H9 (cell line): Measurements from ENCODE around the gene IDI2. TPM values are rescaled to one million over a fixed set of nuclear protein-coding genes. Genes with fewer than 3 reads are reported as not detected.

Experiments used
- DNase-seq: peaks from one replicate; pipeline ENCODE4 v3.0.0-alpha.2; 2017
- H2AFZ ChIP-seq: one replicate; pipeline ENCODE4 v1.6.1; 2013; ENCODE audit warnings: mild to moderate bottlenecking, low read length, control low read depth, moderate library complexity
- H2AK5ac ChIP-seq: 2 replicates; pipeline ENCODE4 v1.6.1; 2013; ENCODE audit warnings: low read length, control low read depth, mixed read lengths; ENCODE audit not compliant: insufficient read length
- H2BK120ac ChIP-seq: one replicate; pipeline ENCODE4 v1.6.1; 2013; ENCODE audit warnings: low read depth, mild to moderate bottlenecking, low read length, control low read depth, inconsistent platforms; ENCODE audit not compliant: poor library complexity, severe bottlenecking
- H2BK12ac ChIP-seq: 2 replicates; pipeline ENCODE4 v1.6.1; 2013; ENCODE audit warnings: low read length, control low read depth, mixed read lengths, low read depth; ENCODE audit not compliant: insufficient read length
- H2BK15ac ChIP-seq: 2 replicates; pipeline ENCODE4 v1.6.1; 2013; ENCODE audit warnings: low read depth, low read length, control low read depth
- H2BK20ac ChIP-seq: one replicate; pipeline ENCODE4 v1.6.1; 2013; ENCODE audit warnings: low read depth, mild to moderate bottlenecking, low read length, control low read depth, inconsistent platforms; ENCODE audit not compliant: poor library complexity, severe bottlenecking
- H2BK5ac ChIP-seq: 2 replicates; pipeline ENCODE4 v1.6.1; 2013; ENCODE audit warnings: low read length, control low read depth, mixed read lengths; ENCODE audit not compliant: insufficient read length
- H3K14ac ChIP-seq: 2 replicates; pipeline ENCODE4 v1.6.1; 2013; ENCODE audit warnings: low read length, control low read depth; ENCODE audit not compliant: insufficient read depth
- H3K18ac ChIP-seq: 2 replicates; pipeline ENCODE4 v1.6.1; 2013; ENCODE audit warnings: low read depth, mild to moderate bottlenecking, mixed read lengths, low read length, control low read depth; ENCODE audit not compliant: insufficient read length
- H3K23ac ChIP-seq: 2 replicates; pipeline ENCODE4 v1.6.1; 2013; ENCODE audit warnings: low read length, control low read depth, mixed read lengths, low read depth; ENCODE audit not compliant: insufficient read length
- H3K23me2 ChIP-seq: 2 replicates; pipeline ENCODE4 v1.6.1; 2013; ENCODE audit warnings: low read depth, mild to moderate bottlenecking, mixed read lengths, low read length, control low read depth; ENCODE audit not compliant: insufficient read length, poor library complexity, severe bottlenecking
- H3K27ac ChIP-seq: 2 replicates; pipeline ENCODE4 v1.5.1; 2013; ENCODE audit warnings: low read length, control low read depth, mixed read lengths, low read depth; ENCODE audit not compliant: insufficient read length
- H3K27me3 ChIP-seq: 2 replicates; pipeline ENCODE4 v1.6.1; 2013; ENCODE audit warnings: low read length, control low read depth, inconsistent platforms; ENCODE audit not compliant: insufficient read depth
- H3K4ac ChIP-seq: 2 replicates; pipeline ENCODE4 v1.6.1; 2013; ENCODE audit warnings: low read depth, mild to moderate bottlenecking, control low read depth, inconsistent platforms, low read length, moderate library complexity
- H3K4me1 ChIP-seq: 2 replicates; pipeline ENCODE4 v1.6.1; 2013; ENCODE audit warnings: low read length, control low read depth, inconsistent platforms; ENCODE audit not compliant: insufficient read depth
- H3K4me2 ChIP-seq: 2 replicates; pipeline ENCODE4 v1.6.1; 2013; ENCODE audit warnings: low read length, control low read depth, mixed read lengths; ENCODE audit not compliant: insufficient read length, insufficient read depth
- H3K56ac ChIP-seq: 2 replicates; pipeline ENCODE4 v1.6.1; 2013; ENCODE audit warnings: low read depth, mild to moderate bottlenecking, mixed read lengths, low read length, control low read depth; ENCODE audit not compliant: insufficient read length
- H3K79me1 ChIP-seq: 2 replicates; pipeline ENCODE4 v1.6.1; 2013; ENCODE audit warnings: low read depth, mild to moderate bottlenecking, moderate library complexity, low read length, control low read depth, inconsistent platforms; ENCODE audit not compliant: insufficient read depth, poor library complexity, severe bottlenecking
- H3K79me2 ChIP-seq: 2 replicates; pipeline ENCODE4 v1.6.1; 2013; ENCODE audit warnings: low read length, control low read depth, inconsistent platforms; ENCODE audit not compliant: insufficient read depth
- H3K9ac ChIP-seq: 2 replicates; pipeline ENCODE4 v1.6.1; 2013; ENCODE audit warnings: low read length, control low read depth, mixed read lengths; ENCODE audit not compliant: insufficient read length; ENCODE audit errors: extremely low read depth
- H3K9me3 ChIP-seq: one replicate; pipeline ENCODE4 v1.6.1; 2013; ENCODE audit warnings: low read depth, low read length, inconsistent platforms; ENCODE audit not compliant: control insufficient read depth
- H3T11ph ChIP-seq: one replicate; pipeline ENCODE4 v1.6.1; 2013; ENCODE audit warnings: mild to moderate bottlenecking, low read length, control low read depth, inconsistent platforms
- H4K20me1 ChIP-seq: one replicate; pipeline ENCODE4 v1.6.1; 2013; ENCODE audit not compliant: control insufficient read depth, insufficient read length, insufficient read depth
- H4K5ac ChIP-seq: 2 replicates; pipeline ENCODE4 v1.6.1; 2013; ENCODE audit warnings: low read depth, mild to moderate bottlenecking, mixed read lengths, low read length, control low read depth; ENCODE audit not compliant: insufficient read length
- H4K8ac ChIP-seq: replicated peaks from 2 replicates; pipeline ENCODE4 v1.6.1; 2013; ENCODE audit warnings: low read length, control low read depth, mixed read lengths, low read depth; ENCODE audit not compliant: insufficient read length
- H4K91ac ChIP-seq: 2 replicates; pipeline ENCODE4 v1.6.1; 2013; ENCODE audit warnings: low read depth, mild to moderate bottlenecking, moderate library complexity, mixed read lengths, low read length, control low read depth; ENCODE audit not compliant: insufficient read length
- H3K27ac Mint-ChIP-seq, 3 experiments: 2 replicates in 2 of 3; 3 replicates in 1 of 3; pipeline ENCODE4 v1.8.0; 2020 to 2021; ENCODE audit warnings: mixed read lengths in 3 of 3, mild to moderate bottlenecking in 1 of 3, moderate library complexity in 1 of 3
- H3K27me3 Mint-ChIP-seq: 2 replicates; pipeline ENCODE4 v1.8.0; 2021; ENCODE audit warnings: low read depth, mild to moderate bottlenecking, moderate library complexity, mixed read lengths
- H3K36me3 Mint-ChIP-seq, 3 experiments: 2 replicates in 2 of 3; 3 replicates in 1 of 3; pipeline ENCODE4 v1.8.0; 2020 to 2021; ENCODE audit warnings: low read depth in 3 of 3, mixed read lengths in 3 of 3; ENCODE audit not compliant: insufficient read depth in 1 of 3
- H3K4me1 Mint-ChIP-seq, 2 experiments: 2 replicates each; pipeline ENCODE4 v1.8.0; 2020; ENCODE audit warnings: mixed read lengths in 2 of 2
- H3K4me3 Mint-ChIP-seq, 2 experiments: 2 replicates in 1 of 2; 3 replicates in 1 of 2; pipeline ENCODE4 v1.8.0; 2020 to 2021; ENCODE audit warnings: mild to moderate bottlenecking in 2 of 2, mixed read lengths in 2 of 2, moderate library complexity in 1 of 2
- H3K9me3 Mint-ChIP-seq, 2 experiments: 2 replicates in 1 of 2; 3 replicates in 1 of 2; pipeline ENCODE4 v1.8.0; 2020; ENCODE audit warnings: mild to moderate bottlenecking in 2 of 2, mixed read lengths in 2 of 2, moderate library complexity in 1 of 2
- CTCF ChIP-seq: fragments of 200-600 bp; sonication (generic); conservative IDR thresholded peaks from 3 replicates; pipeline ENCODE4 v1.8.0; 2021; ENCODE audit warnings: antibody characterized with exemption, mild to moderate bottlenecking
- WGBS: extraction: QIAGEN DNeasy Blood & Tissue Kit; methylation state at CpG from one replicate; pipeline ENCODE4 v1.1.7; 2013; ENCODE audit warnings: missing lambda C conversion rate, low lambda C conversion rate, mixed read lengths; ENCODE audit not compliant: insufficient read length; ENCODE audit errors: extremely low coverage; 5-methylcytosine and 5-hydroxymethylcytosine counted together
- total RNA-seq: library from RNA; stranded (reverse); gene quantifications from 2 replicates; pipeline ENCODE4 v1.2.1, GENCODE V29; 2021

IDI2 gene
- total RNA-seq, 1 experiment from 2014 or later, result not detected

- peaks cover 2% of the 10 kb centered on the region for H3K27me3 Mint-ChIP-seq
- Histone ChIP-seq H4K8ac (no peak overlapping the region), H3T11ph (no peak overlapping the region), H3K27me3 (no peaks in the 10 kb centered on the region), H4K5ac (no peak overlapping the region), H3K23me2 (no peaks in the 10 kb centered on the region), H3K4me2 (no peak overlapping the region), H3K56ac (no peak overlapping the region), H2BK5ac (no peak overlapping the region), H2AFZ (no peak overlapping the region), H3K23ac (no peak overlapping the region), H3K4ac (no peak overlapping the region), H2AK5ac (no peak overlapping the region), H3K4me1 (no peaks in the 10 kb centered on the region), H2BK120ac (no peak overlapping the region), H3K14ac (no peak overlapping the region), H3K79me1 (no peaks in the 10 kb centered on the region), H4K20me1 (no peaks in the 10 kb centered on the region), H4K91ac (no peak overlapping the region), H2BK15ac (no peak overlapping the region), H3K18ac (no peak overlapping the region), H2BK20ac (no peak overlapping the region), H3K9ac (no peak overlapping the region), H3K9me3 (no peaks in the 10 kb centered on the region), H3K79me2 (no peaks in the 10 kb centered on the region), H2BK12ac (no peak overlapping the region), H3K27ac (no peak overlapping the region)
- WGBS, result no CpG with 5 or more reads among the region's 8 CpGs
- peaks cover 2 to 12% (median 5%) of the 10 kb centered on the region in 3 experiments; a peak in 4 of 7 replicates for H3K36me3 Mint-ChIP-seq
- H3K4me1 Mint-ChIP-seq, result peaks cover 10 to 25% of the 10 kb centered on the region in 2 experiments
- DNase-seq, result no peak
- H3K9me3 Mint-ChIP-seq, result peaks cover 6 to 11% of the 10 kb centered on the region in 2 experiments; a peak in 3 of 5 replicates
- no peak for TF ChIP-seq CTCF
- no peak overlapping the region for H3K4me3 Mint-ChIP-seq
- H3K27ac Mint-ChIP-seq, result peak overlapping the region in 2 of 3 experiments; percentile 27 to 32; a peak in 2 of 7 replicates
Measured at GRCh38 chr10:972763-973162, 52.9 kb downstream of the IDI2 start.
